Measurements from ENCODE around the gene SORL1. TPM values are rescaled to one million over a fixed set of nuclear protein-coding genes. Genes with fewer than 3 reads are reported as not detected.
"Not testable (repeated sequence)": the region's sequence is repeated elsewhere in the genome, so short reads cannot be mapped to it uniquely, and the experiment has no call there.

The SORL1 gene
- total and polyA plus RNA-seq, 7 donors, result 3.2 to 19.8 (median 12.2) TPM

DNA sequence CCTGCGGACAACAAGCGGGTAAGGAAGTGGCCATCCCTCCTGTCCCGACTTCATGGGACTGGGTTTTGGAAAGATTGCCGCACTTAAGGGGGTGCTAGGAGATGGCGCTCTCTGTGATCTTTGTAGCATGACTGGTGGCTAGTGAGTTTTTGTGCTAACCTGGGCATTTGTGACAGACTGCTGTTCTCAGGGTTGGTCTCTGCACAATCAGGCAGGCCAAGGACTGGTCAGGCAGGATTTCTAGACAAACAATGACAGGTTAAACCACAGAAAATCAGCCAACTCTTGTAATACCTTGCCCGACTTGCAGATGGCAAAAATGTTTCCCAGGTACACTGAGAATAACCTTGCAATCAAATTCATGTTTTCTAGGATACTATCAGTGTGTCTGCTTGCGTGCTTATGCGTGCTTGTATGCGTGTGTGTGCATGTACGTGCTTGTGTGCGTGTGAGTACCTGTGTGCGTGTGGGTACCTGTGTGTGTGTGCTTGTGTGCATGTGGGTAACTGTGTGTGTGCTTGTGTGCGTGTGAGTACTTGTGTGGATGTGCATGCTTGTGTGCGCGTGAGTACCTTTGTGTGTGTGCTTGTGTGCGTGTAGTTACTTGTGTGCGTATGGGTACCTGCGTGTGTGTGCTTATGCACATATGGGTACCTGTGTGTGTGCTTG lies 26.2 kb downstream of the SORL1 start:
- 94 to 95% methylated on average over 18 of the region's 18 CpGs for WGBS, 2 donors
- DNase-seq, result no peak
- Histone ChIP-seq H3K4me1 (peaks cover 0 to 16% (median 6%) of the 10 kb centered on the region in 4 donors), H3K4me3 (no peak overlapping the region), H3K27me3 (no peaks in the 10 kb centered on the region), H3K27ac (no peak overlapping the region), H3K9me3 (no peaks in the 10 kb centered on the region), H3K36me3 (no peaks in the 10 kb centered on the region)
- TF ChIP-seq POLR2A (IDR thresholded peaks at IDR 0.05) (no peak), POLR2AphosphoS5 (IDR thresholded peaks at IDR 0.05) (no peak), EP300 (IDR thresholded peaks at IDR 0.05) (no peak)
- TF ChIP-seq, protein P1, sequence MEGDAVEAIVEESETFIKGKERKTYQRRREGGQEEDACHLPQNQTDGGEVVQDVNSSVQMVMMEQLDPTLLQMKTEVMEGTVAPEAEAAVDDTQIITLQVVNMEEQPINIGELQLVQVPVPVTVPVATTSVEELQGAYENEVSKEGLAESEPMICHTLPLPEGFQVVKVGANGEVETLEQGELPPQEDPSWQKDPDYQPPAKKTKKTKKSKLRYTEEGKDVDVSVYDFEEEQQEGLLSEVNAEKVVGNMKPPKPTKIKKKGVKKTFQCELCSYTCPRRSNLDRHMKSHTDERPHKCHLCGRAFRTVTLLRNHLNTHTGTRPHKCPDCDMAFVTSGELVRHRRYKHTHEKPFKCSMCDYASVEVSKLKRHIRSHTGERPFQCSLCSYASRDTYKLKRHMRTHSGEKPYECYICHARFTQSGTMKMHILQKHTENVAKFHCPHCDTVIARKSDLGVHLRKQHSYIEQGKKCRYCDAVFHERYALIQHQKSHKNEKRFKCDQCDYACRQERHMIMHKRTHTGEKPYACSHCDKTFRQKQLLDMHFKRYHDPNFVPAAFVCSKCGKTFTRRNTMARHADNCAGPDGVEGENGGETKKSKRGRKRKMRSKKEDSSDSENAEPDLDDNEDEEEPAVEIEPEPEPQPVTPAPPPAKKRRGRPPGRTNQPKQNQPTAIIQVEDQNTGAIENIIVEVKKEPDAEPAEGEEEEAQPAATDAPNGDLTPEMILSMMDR (IDR thresholded peaks at IDR 0.05), result no peak
- intact Hi-C loops (cut with DNase I), result no loop called here

DNA sequence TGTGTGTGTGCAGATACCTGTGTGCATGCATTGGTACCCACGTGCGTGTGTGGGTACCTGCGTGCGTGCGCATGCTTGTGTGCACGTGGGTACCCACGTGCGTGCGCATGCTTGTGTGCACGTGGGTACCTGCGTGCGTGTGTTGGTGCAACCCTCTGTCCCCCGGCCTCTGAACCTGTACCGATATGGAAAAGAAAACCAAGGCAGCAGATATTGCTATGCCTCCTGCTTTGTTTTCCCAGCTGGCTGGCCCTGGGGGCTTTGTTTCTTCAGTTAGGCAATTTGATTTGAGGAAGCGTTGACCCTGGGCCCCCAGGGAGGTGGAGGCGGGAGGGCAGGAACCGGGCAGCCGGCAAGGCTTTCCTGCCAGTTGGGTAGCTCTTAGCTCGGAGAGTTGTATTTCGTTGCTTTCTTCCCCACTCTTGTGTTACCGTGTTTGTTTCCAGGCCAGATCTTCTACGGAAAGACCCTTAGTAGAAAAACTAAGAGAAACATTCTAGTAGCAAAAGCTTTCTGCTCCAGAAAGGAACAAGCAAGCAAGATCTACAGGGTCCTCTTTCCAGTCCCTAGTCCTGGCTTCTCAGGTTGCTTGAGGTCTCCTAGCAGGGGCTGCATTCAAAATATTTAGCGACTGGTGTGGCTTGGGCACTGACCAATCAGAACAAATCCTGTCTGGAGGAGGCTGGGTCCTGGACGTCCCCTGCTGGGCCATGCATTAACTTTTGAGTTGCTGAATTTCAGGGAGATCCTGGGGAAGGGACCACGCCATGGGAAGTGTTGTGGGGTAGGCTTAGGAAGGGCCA lies 27.0 kb downstream of the SORL1 start:
- no peak for DNase-seq
- no peak overlapping the region for H3K4me3 ChIP-seq

DNA sequence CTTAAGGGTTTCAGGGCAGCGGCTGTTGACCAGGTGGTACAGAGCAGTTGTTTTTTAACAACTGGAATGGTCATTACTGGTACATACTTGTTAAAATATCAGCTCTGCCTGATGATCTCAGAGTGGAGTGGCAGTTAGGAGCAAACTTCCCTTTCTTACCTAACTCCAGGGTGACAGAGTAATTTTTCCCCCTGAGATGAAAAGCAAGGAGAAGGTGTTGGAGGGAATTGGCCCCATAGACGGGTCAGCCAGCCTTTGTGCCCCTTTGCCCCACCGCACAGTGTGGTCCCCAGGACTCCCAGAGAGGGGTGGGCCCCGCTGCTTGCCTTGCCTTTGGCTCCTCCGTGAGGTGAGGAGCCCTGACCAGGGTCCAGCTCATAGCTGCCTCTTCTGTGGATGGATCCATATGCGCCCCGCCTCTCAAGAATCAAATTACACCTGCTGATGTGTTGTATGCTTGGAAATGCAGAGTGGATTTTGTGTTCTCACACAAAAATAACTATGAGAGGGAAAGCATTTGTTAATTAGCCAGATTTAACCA lies 27.7 kb downstream of the SORL1 start:
- Histone ChIP-seq H3K4me1 (peaks cover 0 to 13% (median 5%) of the 10 kb centered on the region in 4 donors), H3K27me3 (no peaks in the 10 kb centered on the region), H3K27ac (no peak overlapping the region), H3K9me3 (no peaks in the 10 kb centered on the region), H3K4me3 (no peak overlapping the region), H3K36me3 (no peaks in the 10 kb centered on the region)
- WGBS, 2 donors, result 90 to 95% methylated on average over 7 of the region's 7 CpGs
- intact Hi-C loops (cut with DNase I), result no loop called here
- DNase-seq, result no peak
- TF ChIP-seq POLR2A (IDR thresholded peaks at IDR 0.05) (no peak), POLR2AphosphoS5 (IDR thresholded peaks at IDR 0.05) (no peak), EP300 (IDR thresholded peaks at IDR 0.05) (no peak)
- TF ChIP-seq, protein P1 (IDR thresholded peaks at IDR 0.05), result no peak

More for the DNA sequence above, 27.0 kb downstream of the SORL1 start:
- no peak overlapping the region for H3K27ac ChIP-seq
- no peaks in the 10 kb centered on the region for H3K36me3 ChIP-seq
- H3K27me3 ChIP-seq, result no peaks in the 10 kb centered on the region
- H3K9me3 ChIP-seq, result no peaks in the 10 kb centered on the region
- intact Hi-C loops (cut with DNase I), result no loop called here
- H3K4me1 ChIP-seq, result peaks cover 0 to 13% (median 5%) of the 10 kb centered on the region in 4 donors
- 72 to 90% methylated on average over 25 of the region's 25 CpGs for WGBS, 2 donors
- no peak for TF ChIP-seq POLR2AphosphoS5 (IDR thresholded peaks at IDR 0.05)
- TF ChIP-seq, protein P1 (IDR thresholded peaks at IDR 0.05), result no peak
- TF ChIP-seq POLR2A (IDR thresholded peaks at IDR 0.05), result no peak
- TF ChIP-seq EP300 (IDR thresholded peaks at IDR 0.05), result no peak

DNA sequence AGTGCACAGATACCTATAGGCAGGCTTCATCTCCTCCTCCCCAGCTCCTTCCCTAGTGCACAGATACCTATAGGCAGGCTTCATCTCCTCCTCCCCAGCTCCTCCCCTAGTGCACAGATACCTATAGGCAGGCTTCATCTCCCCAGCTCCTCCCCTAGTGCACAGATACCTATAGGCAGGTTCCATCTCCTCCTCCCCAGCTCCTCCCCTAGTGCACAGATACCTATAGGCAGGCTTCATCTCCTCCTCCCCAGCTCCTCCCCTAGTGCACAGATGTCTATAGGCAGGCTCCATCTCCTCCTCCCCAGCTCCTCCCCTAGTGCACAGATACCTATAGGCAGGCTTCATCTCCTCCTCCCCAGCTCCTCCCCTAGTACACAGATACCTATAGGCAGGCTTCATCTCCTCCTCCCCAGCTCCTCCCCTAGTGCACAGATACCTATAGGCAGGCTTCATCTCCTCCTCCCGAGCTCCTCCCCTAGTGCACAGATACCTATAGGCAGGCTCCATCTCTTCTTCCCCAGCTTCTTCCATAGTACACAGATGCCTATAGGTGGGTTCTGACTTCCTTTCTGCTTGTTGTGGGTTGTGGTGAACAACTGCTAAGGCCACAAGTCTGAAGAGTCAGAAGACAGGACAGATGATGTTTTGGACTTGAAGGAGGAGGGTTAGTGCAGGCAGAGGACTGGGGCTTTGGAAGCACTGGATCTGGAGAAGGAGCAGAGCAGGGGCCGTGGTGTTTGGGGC lies 29.5 kb downstream of the SORL1 start:
- not testable (repeated sequence) for H3K27ac ChIP-seq

More for the DNA sequence above, 29.5 kb downstream of the SORL1 start:
- H3K9me3 ChIP-seq; H3K36me3 ChIP-seq; DNase-seq; H3K4me3 ChIP-seq; H3K4me1 ChIP-seq; intact Hi-C loops (cut with DNase I); H3K27me3 ChIP-seq: not testable (repeated sequence)
- WGBS, 2 donors, result 46 to 89% methylated on average over 2 of the region's 2 CpGs
